HG03045 (cell line): ENCODE measurements around the gene OSBPL9.

Experiments used
- ATAC-seq: cut with Tn5 transposase; IDR thresholded peaks from one replicate; pipeline ENCODE4 v1.9.1; 2021; ENCODE audit warnings: mild to moderate bottlenecking, moderate library complexity; ENCODE audit not compliant: unreplicated experiment

Gene OSBPL9

GRCh38 chr1:51616903-51617708, at the start of gene OSBPL9:
TSS of gene OSBPL9 (plus strand) at chr1:51617092. CDS start at chr1:51617111, 19 bp downstream.
- ATAC-seq, result peak; percentile 87

- no peak for ATAC-seq
Observed at GRCh38 chr1:51567653-51568052, 49.2 kb upstream of the OSBPL9 start.

GRCh38 chr1:51568231-51568935, 48.5 kb upstream of the OSBPL9 start:
- ATAC-seq, result no peak

GRCh38 chr1:51569284-51570062, 47.4 kb upstream of the OSBPL9 start:
- ATAC-seq, result peak; percentile 78

- no peak for ATAC-seq
Observed at GRCh38 chr1:51570063-51570710, 46.7 kb upstream of the OSBPL9 start.

GRCh38 chr1:51572365-51572764, 44.5 kb upstream of the OSBPL9 start:
- no peak for ATAC-seq

- ATAC-seq, result no peak
Observed at GRCh38 chr1:51574796-51575195, 42.1 kb upstream of the OSBPL9 start.

GRCh38 chr1:51575406-51576084, 41.3 kb upstream of the OSBPL9 start:
- ATAC-seq, result no peak

- no peak for ATAC-seq
Observed at GRCh38 chr1:51576085-51576444, 40.8 kb upstream of the OSBPL9 start.

GRCh38 chr1:51576923-51577322, 40.0 kb upstream of the OSBPL9 start:
- ATAC-seq, result no peak

- ATAC-seq, result peak; percentile 61
Observed at GRCh38 chr1:51578383-51579109, 38.3 kb upstream of the OSBPL9 start.

GRCh38 chr1:51581238-51581637, 35.7 kb upstream of the OSBPL9 start:
- no peak for ATAC-seq

- no peak for ATAC-seq
Observed at GRCh38 chr1:51583532-51583931, 33.4 kb upstream of the OSBPL9 start.

GRCh38 chr1:51584021-51584420, 32.9 kb upstream of the OSBPL9 start:
- ATAC-seq, result no peak

GRCh38 chr1:51592711-51593110, 24.2 kb upstream of the OSBPL9 start:
- no peak for ATAC-seq

GRCh38 chr1:51594716-51595115, 22.2 kb upstream of the OSBPL9 start:
- ATAC-seq, result no peak

- ATAC-seq, result no peak
Observed at GRCh38 chr1:51600529-51600928, 16.4 kb upstream of the OSBPL9 start.

- ATAC-seq, result no peak
Observed at GRCh38 chr1:51600965-51601364, 15.9 kb upstream of the OSBPL9 start.

- no peak for ATAC-seq
Observed at GRCh38 chr1:51605961-51606723, 10.8 kb upstream of the OSBPL9 start.
